ENCODE results near the gene CCT6A.
"Not testable (repeated sequence)": the region's sequence is repeated elsewhere in the genome, so short reads cannot be mapped to it uniquely, and the experiment has no call there.

Gene CCT6A

DNA sequence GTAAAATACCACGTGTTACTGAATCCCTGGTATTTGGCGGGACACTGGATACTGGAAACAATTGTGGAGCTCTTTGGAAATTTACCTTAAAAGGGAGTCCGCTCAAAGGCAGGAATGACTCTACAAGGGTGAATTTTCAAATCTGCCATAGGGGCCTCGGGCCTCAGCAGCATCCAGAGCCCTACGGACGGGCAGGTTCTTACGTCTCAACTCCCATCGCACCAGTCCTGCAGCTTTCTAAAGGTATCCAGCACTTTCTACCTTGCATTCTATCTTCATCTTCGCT, 569 bp upstream of the CCT6A start:
- DNase-seq (ENCODE audit: low read depth): no peak

DNA sequence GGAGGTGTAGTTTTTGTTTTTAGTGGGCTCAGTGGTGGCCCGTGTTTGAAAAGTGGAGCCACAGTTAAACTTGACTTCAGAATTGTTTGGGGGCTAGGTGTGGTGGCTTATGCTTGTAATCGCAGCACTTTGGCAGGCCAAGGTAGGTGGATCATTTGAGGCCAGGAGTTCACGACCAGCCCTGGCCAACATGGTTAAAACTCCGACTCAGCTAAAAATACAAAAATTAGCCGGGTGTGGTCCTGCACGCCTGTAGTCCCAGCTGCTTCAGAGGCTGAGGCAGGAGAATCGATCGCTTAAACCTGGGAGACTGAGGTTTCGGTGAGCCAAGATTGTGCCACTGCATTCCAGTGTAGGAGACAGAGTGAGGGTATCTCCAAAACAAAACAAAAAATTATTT, 1.8 kb downstream of the CCT6A start:
- DNase-seq (ENCODE audit: low read depth): no peak

DNA sequence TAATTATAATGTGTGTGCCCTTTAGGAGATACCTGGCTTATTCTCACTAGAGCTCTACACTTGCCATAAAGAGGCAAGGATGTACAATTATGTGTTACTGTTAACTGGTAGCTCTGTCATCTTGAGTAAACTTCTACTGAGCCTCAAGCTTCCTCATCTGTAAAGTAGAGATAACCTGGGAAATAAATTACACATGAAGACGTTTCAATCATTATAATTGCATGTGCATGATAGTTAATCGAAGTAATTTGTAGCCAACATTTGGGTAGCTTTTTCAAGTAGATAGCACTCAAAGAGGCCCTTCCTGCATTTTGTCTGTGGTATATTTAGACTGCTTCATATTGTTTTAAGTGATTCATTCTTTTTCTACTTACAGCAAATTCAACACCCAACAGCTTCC, 2.4 kb downstream of the CCT6A start:
- no peak for DNase-seq (ENCODE audit: low read depth)

DNA sequence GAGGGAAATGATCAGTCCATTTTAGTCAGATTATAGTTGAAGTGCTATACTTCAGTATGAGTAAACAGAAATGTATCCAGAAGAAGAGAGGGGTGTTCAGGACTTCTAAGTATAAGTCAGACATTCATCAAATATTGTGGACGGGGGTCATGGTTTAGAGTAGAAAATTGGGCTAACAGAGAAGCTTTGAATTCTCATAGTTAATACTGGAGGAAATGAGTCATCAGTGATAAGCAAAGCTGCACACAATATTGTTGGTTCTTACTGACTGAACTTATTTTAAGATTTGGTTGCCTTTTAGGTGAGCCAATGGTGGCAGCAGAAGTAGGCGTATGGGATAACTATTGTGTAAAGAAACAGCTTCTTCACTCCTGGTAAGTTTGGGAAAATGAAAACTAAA, 10.8 kb downstream of the CCT6A start:
- no peak for DNase-seq (ENCODE audit: low read depth)

DNA sequence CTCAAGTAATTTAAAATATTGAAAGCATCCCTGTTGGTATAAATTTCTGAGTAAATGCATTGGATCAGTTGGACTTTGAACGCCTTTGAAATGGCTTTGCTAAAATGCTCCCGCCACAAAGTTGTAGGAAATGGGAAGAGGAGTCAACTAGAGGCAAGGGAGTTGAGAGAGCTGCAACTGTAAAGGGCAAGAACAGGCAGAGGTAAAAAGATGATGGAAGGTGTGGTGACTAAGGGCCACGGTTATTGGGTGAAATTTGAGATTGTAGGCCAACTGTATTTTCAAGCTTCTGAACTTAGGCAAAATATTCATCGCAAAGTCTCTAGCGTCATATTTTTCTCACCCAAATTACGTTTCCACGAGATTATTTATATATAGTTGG, 11.9 kb downstream of the CCT6A start:
- no peak for DNase-seq (ENCODE audit: low read depth)

DNA sequence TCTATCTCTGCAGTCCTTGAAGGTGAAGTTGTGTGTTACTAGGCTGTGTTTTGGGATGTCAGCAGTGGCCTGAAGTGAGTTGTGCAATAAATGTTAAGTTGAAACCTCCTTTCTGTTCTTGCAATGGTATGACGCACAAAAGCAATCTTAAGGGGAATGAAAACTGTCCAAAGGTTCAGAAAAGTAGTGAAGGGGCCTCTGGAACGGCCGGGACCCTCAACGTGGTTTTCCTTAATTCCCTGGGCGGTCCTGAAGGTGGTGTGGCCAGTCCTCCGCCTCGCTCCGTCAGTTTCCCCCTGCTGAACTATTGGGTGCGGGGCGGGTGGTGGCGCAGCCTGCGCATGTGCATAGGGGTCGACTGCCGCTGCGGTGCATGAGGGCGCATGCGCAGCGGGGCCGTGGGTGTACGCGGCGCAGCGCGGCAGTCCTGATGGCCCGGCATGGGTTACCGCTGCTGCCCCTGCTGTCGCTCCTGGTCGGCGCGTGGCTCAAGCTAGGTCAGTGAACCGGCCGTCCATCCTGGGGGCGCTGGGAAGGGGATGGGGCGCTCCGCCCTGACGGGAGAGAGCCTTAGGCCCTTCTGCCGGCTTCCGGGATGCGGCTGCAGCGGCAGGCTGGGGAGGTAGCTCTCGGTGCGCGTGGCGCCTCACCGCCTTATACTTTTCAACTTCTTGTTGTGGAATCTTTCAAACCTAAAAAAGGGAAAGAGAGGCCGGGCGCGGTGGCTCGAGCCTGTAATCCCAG, 12.5 kb downstream of the CCT6A start, which contains the start of gene SUMF2:
Gene SUMF2 (plus strand): TSS at position 405 of the 744 bp plus-strand sequence. CDS start 26 bp downstream, at position 431.
- DNase-seq (ENCODE audit: low read depth): peak; percentile 88

DNA sequence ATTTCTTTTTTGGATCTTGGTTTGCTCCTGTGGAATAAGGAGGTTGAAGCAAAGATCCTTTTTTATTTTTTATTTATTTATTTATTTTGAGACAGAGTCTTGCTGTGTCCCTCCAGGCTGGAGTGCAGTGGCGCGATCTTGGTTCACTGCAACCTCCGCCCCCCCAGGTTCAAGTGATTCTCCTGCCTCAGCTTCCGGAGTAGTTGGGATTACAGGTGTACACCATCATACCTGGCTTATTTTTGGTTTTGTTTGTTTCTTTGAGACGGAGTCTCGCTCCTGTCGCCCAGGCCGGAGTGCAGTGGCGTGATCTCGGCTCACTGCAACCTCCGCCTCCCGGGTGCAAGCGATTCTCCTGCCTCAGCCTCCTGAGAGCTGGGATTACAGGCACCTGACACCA, 14.8 kb downstream of the CCT6A start:
- DNase-seq (ENCODE audit: low read depth): not testable (repeated sequence)

DNA sequence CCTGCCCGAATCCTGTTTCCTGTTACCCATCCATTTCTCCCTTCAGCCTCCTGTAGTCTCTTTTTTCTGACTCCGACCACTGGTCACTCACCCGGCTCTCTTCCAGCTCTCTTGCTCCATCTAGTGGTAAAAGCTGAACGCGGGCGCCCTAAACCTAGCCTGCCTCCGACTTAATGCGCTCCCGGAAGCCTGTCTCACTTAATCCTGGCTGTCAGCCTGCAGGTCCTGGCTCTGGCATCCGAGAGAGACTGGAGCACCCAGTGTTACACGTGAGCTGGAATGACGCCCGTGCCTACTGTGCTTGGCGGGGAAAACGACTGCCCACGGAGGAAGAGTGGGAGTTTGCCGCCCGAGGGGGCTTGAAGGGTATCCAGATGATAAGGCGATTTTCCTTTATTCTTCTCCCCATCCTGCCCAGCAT, 22.8 kb downstream of the CCT6A start:
- peak; percentile 25 for DNase-seq (ENCODE audit: low read depth)

DNA sequence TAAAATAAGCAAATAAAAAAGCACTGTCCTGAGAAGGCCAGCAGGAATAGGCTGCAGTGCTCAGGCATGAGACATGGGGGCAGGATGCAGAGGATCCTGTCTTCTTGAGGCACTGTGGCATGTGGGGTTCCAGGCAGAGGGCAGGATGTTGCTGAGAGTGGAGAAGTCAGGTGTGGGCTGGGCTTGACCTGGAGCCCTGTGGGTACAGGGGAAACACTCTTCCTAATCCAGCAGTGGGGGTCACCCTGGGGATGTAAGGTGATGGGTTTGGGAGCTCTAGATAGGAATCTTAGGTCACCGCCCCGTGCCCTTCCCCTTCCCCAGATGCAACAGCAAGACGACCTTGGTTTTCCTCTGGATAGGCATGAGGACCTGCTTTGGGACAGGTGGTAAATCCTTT, 26.1 kb downstream of the CCT6A start:
- DNase-seq (ENCODE audit: low read depth): no peak

DNA sequence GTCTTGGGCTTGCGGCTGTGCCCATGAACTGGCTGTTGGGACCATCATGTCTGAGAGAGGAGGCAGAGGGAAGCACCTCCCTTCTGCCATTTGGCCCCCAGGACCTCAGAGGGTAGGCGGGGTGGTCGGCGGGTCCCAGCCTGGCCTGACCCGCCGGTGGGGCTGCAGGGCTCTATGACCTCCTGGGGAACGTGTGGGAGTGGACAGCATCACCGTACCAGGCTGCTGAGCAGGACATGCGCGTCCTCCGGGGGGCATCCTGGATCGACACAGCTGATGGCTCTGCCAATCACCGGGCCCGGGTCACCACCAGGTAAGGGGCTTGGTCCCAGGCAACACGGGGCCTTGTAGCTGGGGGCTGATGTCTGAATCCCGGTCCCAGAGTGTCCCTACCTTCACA, 26.6 kb downstream of the CCT6A start:
- no peak for DNase-seq (ENCODE audit: low read depth)

DNA sequence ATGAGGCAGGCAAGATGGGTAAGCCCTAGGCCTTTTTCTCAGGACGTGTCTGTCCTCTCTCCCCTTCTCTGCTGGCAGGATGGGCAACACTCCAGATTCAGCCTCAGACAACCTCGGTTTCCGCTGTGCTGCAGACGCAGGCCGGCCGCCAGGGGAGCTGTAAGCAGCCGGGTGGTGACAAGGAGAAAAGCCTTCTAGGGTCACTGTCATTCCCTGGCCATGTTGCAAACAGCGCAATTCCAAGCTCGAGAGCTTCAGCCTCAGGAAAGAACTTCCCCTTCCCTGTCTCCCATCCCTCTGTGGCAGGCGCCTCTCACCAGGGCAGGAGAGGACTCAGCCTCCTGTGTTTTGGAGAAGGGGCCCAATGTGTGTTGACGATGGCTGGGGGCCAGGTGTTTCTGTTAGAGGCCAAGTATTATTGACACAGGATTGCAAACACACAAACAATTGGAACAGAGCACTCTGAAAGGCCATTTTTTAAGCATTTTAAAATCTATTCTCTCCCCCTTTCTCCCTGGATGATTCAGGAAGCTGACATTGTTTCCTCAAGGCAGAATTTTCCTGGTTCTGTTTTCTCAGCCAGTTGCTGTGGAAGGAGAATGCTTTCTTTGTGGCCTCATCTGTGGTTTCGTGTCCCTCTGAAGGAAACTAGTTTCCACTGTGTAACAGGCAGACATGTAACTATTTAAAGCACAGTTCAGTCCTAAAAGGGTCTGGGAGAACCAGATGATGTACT, 28.1 kb downstream of the CCT6A start:
- DNase-seq (ENCODE audit: low read depth): no peak

DNA sequence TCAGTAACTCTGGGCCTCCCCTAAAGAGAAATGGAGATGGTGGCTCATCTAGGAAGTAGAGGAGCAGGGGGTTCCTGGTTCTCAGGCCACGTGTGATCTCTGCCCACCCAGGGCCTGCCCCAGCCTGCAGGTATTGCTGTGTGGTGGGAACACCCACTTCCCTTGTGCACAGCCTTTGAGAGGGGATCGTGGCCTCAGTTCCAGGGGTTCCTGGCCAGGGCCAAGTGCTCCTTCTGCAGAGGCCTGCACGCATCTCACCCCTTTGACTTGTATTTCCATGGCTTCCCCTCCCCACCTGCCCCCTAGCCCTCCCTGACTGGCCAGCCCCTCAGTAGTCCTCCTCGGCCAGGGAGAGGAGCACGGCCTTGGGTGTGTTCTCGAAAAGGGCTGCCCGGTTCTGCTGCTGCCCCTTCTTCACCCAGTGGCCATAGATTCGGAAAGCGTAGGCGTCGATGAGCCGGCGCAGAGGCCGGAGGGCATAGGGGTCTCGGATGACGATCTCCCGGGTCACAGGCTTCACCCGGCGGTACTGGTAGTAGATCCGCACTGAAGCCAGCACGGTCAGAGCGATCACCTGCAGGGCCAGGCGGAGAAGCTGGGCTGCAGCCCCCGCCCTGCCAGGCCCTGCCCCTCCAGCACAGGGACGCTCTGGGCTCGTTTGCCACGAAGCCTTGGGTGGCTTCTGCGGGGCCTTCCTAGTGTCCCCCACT, 29.3 kb downstream of the CCT6A start:
- DNase-seq (ENCODE audit: low read depth): not testable (repeated sequence)

DNA sequence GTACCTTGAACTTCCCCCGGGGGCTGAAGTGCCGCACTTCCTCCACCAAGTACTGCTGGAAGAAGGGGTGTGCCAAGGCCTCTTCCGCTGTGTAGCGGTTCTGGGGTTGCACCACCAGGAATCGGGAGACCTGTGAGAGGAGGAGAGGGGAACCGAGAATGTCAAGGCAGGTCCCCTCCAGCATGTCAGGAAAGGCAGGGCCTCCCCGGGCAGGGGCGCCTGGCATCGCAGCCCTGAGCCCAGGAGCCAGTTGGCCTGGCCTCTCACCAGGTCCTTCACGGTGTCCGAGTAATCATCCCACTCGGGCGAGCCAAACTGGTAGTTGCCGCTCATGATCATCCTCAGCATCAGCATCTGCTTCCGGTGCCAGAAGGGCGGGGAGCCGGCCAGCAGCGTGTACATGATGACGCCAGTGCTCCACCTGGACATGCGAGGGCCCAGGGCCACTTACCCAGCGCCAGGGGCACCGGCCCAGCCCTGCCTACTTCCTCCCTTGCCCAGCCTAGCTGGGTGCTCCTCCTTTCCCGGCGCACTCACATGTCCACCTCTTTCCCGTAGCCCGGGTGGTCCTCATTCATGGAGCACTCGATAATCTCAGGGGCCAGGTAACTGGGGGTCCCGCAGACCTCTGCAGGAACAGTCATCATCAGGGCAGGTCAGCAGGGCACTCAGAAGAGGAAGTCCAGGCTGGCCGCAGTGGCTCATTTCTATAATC, 30.2 kb downstream of the CCT6A start:
- no peak for DNase-seq (ENCODE audit: low read depth)

DNA sequence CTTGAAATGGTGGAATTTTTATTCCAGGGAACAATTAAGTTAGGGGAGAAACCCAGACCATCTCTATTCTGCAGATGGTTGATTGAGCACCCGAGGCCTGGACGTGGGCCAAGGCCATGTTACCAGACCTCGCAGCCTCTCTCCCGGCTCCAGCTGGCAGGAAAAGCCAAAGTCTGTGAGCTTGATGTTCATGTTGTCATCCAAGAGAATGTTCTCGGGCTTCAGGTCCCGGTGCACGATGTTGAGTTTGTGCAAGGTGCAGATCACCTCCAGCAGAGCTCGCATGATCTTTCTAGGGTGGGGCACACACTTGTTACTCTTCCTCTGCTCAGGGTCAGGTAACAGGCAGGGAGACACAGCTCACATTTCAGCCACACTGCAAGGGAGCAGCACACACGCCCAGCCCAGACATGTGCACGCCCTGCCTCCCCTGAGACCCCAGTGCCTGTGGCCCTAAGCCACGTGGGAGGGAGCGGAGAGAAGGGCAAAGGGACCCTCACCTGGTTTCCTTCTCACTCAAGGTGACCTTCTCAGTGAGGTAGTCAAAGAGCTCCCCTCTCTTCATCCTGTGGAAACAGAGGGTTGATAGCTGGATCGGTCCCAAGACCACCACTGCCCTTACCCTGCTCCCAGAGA, 31.7 kb downstream of the CCT6A start:
- DNase-seq (ENCODE audit: low read depth): no peak

DNA sequence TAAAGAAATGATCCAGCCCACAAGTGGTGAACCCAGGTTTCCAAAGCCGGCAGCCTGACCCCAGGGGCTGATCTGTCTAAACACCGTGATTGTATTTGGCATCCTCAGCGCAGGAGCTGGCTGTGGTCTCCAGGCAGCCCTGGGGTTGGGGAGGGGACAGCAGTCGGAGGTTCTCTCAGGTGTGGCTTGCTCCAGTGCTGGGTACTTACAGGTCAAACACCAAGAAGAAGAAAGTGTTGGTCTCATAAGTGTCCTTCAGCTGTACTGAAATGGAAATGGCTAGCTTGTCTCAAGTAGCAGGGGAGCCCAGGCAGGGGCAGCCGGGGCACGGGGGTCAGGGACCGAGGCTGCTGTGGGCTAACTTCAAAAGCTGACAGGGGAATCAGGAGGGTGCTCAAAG, 35.2 kb downstream of the CCT6A start:
- DNase-seq (ENCODE audit: low read depth): no peak

DNA sequence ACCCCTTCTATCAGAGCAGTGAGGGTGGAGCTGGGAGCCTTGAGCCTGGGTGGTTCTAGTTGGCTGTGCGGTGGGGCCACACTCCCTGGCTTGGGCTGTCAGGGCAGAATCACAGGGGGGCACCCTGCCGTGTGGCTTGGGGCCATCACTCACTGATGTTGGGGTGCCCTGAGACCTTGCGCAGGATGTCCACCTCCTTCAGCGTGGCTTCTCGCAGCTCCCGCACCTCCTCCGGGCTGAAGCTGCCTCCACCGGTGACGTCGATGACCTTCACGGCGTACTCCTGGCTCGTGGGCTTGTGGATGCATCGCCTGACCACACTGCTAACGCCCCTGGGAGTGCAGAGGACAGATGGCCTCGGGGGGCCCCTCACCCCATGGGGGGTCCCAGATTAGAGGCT, 35.9 kb downstream of the CCT6A start:
- no peak for DNase-seq (ENCODE audit: low read depth)

DNA sequence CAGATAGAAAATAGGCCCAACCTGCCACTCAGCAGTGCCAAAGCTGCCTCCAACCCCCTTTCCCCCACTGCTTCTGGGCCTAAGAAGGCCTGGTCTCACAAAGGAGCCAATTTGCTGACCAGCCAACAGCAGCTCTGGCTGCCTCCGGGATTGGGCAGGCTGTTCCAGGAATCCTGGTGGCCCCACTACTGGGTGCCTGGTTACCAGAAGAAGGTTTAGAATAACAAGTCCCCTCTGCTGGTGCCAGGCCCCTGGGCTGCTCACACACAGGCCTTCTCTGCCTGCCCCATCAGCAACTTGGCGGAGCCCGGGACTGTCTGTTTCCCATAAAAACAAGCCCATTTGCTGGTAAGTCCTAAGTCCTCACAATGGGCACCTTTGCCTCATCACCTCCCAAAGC, 40.0 kb downstream of the CCT6A start:
- DNase-seq (ENCODE audit: low read depth): no peak

DNA sequence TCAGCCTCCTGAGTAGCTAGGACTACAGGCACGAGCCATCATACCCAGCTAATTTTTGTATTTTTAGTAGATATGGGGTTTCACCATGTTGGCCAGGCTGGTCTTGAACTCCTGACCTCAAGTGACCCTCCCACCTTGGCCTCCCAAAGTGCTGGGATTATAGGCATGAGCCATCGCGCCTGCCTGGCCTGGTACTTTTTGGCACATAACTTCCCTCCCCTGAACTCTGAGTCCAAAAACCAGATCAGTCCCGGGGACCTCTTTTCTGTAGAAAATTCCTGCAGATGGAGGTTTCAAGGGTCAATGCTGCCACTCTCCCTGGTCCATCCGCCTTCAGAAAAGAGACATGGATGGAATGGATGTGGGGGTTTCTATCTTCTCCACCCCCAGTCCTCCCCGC, 40.8 kb downstream of the CCT6A start:
- DNase-seq (ENCODE audit: low read depth): not testable (repeated sequence)

DNA sequence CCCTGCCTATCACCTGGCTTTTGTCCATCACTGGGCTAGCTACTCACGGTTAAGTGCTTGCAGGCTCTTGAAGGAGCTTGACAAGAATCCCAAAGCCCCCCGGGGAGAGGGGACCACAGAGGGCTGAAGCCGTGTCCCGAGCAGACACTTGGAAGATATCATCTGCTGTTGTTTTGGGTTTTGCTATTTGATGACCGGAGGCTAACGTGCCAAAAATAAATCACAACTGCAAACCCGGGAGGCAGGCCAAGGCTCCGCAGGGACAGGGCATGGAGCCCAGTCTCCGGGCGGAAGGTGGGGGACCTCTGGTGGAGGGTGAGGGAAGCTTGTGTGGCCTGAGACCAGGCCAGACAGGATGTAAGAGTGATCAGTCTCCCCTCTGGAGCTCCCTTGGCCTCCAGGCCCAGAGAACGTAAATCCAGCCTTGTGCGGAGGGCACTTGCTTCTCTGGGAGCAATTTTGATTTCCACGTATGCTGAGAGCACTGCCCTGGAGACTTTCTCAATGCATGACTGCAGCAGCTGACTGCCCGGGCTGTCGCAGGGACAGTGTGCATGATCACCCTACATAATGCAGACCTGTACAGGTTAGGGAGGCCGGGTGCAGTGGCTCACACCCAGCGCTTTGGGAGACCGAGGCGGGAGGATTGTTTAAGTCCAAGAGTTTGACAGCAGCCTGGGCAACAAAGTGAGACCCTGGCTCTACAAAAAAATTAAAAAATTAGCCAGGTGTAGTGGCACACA, 41.4 kb downstream of the CCT6A start, which contains the start of gene PHKG1:
Gene PHKG1 (minus strand): TSS at position 164 of the 743 bp plus-strand sequence. CDS start 4,011 bp downstream, outside the sequence.
- DNase-seq (ENCODE audit: low read depth): no peak

DNA sequence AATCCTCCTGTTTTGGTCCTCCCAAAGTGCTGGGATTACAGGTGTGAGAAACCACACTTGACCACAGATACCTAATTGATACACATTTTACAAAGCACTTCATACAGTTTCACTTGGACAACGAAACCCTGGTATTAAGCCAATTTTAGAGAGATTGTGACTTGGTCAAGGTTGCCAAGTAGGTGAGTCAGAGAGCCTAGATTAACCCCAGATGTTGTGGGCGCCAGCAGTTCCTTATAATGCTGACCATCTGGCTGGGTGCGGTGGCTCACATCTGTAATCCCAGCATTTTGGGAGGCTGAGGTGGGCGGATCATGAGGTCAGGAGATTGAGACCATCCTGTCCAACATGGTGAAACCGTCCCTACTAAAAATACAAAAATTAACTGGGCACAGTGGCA, 46.1 kb downstream of the CCT6A start:
- DNase-seq (ENCODE audit: low read depth): no peak

All from stimulated activated CD8-positive, alpha-beta memory T cell treated with anti-CD3 and anti-CD28 coated beads, Interleukin-12 subunit alpha, Interleukin-12 subunit beta, amount 100 ng/mL, for 4 hours (primary cell).